Upper lobe of left lung (tissue), 6 donors: ENCODE results near the gene MARS1. TPM values are rescaled to one million over a fixed set of nuclear protein-coding genes. Genes with fewer than 3 reads are reported as not detected.
"Not testable (repeated sequence)": the region's sequence is repeated elsewhere in the genome, so short reads cannot be mapped to it uniquely, and the experiment has no call there.

Source experiments
- ATAC-seq, 2 donors: fragments of 200-7000 bp; cut with Tn5 transposase; one replicate each; pipeline ENCODE4 v1.9.1; 2022; ENCODE audit warnings: mild to moderate bottlenecking in 2 of 2, moderate library complexity in 2 of 2; ENCODE audit not compliant: low FRiP score in 2 of 2
- DNase-seq, 2 donors: peaks; one replicate each; pipeline ENCODE4 v3.0.0-alpha.2; 2019 to 2020
- H3K27ac ChIP-seq, 4 donors: fragments of 200-600 bp; sonication (generic); one replicate each; pipeline ENCODE4 v1.5.1; 2016 to 2019
- H3K27me3 ChIP-seq, 4 donors: fragments of 200-600 bp; sonication (generic); one replicate each; pipeline ENCODE4 v1.5.1; 2017 to 2019
- H3K36me3 ChIP-seq, 4 donors: fragments of 200-600 bp; sonication (generic); one replicate each; pipeline ENCODE4 v1.5.1; 2016 to 2019
- H3K4me1 ChIP-seq, 4 donors: fragments of 200-600 bp; sonication (generic); one replicate each; pipeline ENCODE4 v1.5.1; 2018 to 2019
- H3K4me3 ChIP-seq, 4 donors: fragments of 200-600 bp; sonication (generic); one replicate each; pipeline ENCODE4 v1.5.1; 2017 to 2019; ENCODE audit warnings: mild to moderate bottlenecking in 2 of 4, moderate library complexity in 1 of 4
- H3K9me3 ChIP-seq, 4 donors: fragments of 200-600 bp; sonication (generic); one replicate each; pipeline ENCODE4 v1.5.1; 2018 to 2019
- EP300 ChIP-seq, 4 donors: sonication (generic); formaldehyde crosslinking; IDR thresholded peaks; one replicate each; pipeline ENCODE4 v1.5.1; 2017; ENCODE audit warnings: antibody characterized with exemption in 4 of 4, control low read depth in 2 of 4
- POLR2A ChIP-seq, 4 donors: fragments of 450-650 bp; IDR thresholded peaks; one replicate each; pipeline ENCODE4 v1.5.1; 2016 to 2017; ENCODE audit warnings: antibody characterized with exemption in 4 of 4, mild to moderate bottlenecking in 2 of 4
- POLR2AphosphoS5 ChIP-seq, 2 donors: sonication (generic); formaldehyde crosslinking; IDR thresholded peaks; one replicate each; pipeline ENCODE4 v1.5.1; 2017; ENCODE audit warnings: antibody characterized with exemption in 2 of 2
- WGBS, 2 donors: methylation state at CpG; one replicate each; pipeline ENCODE4 v1.1.5; 2017 to 2018; 5-methylcytosine and 5-hydroxymethylcytosine counted together
- total RNA-seq, 6 donors: library from RNA; depleted of rRNA in 4 of 6; stranded (reverse); fragments of >200 nt in 4 of 6; gene quantifications; one replicate each; pipeline versions ENCODE4 v1.1.0 to v1.2.1, GENCODE V29; 2016 to 2021
- TF ChIP-seq, protein P1 (sequence below), 6 experiments: fragments of 450-650 bp in 4 of 6; fragments of 200-600 bp in 2 of 6; sonication (generic) in 2 of 6; IDR thresholded peaks; one replicate each; pipeline ENCODE4 v1.5.1; 2016 to 2019; ENCODE audit warnings: antibody characterized with exemption in 6 of 6
- donor health status: DM: no; HTN: no; CAD: no; lungs with moderate emphysema.
- donor health status: DM: no; HTN: yes; CAD: no; lungs with severe emphysema.

MARS1 gene
- 100 to 1,000 TPM in 3 of 6 donors, 10 to 100 TPM in 3; 73.9 to 189 (median 101) TPM for total RNA-seq

DNA sequence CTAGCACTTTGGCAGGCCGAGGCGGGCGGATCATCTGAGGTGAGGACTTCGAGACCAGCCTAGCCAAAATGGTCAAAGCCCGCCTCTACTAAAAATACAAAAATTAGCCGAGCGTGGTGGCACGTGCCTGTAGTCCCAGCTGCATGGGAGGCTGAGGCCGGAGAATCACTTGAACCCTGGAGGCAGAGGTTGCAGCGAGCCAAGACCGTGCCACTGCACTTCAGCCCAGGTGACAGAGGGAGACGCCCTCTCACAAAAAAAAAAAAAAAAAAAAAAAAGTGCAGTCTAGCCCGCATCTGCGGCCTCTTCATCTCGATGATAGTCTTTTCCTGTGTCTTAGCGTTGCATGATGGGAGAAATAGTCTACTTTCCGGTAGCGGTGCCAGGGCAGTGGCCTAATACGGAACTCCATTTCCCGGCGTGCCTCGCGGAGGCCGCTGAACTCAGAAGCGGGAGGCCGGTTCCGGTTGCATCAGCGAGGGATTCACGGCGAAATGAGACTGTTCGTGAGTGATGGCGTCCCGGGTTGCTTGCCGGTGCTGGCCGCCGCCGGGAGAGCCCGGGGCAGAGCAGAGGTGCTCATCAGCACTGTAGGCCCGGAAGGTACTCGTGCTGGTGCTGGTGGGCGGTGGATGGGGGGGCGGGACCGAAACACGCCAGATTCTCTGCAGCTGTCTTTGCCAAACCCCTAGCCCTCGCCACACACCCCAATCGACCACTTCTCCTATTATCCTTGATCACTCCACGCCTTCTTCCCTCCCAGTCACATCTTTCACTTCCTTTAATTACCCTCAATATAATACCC is at the start of gene MARS1:
Gene MARS1 (plus strand): TSS at position 472 of the 805 bp plus-strand sequence. CDS start 23 bp downstream, at position 495.
- H3K27ac ChIP-seq: peak within 1 kb of the TSS; percentile 77 to 88 (median 84)
- peaks cover 12 to 20% (median 15%) of the 10 kb centered on the region in 4 donors for H3K4me1 ChIP-seq
- 12 to 16% methylated on average over 31 to 47 of the region's 47 CpGs for WGBS, 2 donors
- TF ChIP-seq POLR2AphosphoS5 (IDR thresholded peaks at IDR 0.05) (peak; percentile 90 to 92), EP300 (IDR thresholded peaks at IDR 0.05) (peak in 1 of 4 donors; percentile 44), POLR2A (IDR thresholded peaks at IDR 0.05) (peak in 2 of 4 donors; percentile 46 to 74)
- TF ChIP-seq, protein P1, sequence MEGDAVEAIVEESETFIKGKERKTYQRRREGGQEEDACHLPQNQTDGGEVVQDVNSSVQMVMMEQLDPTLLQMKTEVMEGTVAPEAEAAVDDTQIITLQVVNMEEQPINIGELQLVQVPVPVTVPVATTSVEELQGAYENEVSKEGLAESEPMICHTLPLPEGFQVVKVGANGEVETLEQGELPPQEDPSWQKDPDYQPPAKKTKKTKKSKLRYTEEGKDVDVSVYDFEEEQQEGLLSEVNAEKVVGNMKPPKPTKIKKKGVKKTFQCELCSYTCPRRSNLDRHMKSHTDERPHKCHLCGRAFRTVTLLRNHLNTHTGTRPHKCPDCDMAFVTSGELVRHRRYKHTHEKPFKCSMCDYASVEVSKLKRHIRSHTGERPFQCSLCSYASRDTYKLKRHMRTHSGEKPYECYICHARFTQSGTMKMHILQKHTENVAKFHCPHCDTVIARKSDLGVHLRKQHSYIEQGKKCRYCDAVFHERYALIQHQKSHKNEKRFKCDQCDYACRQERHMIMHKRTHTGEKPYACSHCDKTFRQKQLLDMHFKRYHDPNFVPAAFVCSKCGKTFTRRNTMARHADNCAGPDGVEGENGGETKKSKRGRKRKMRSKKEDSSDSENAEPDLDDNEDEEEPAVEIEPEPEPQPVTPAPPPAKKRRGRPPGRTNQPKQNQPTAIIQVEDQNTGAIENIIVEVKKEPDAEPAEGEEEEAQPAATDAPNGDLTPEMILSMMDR (IDR thresholded peaks at IDR 0.05): peak in 2 of 6 experiments; percentile 25 to 27
- H3K27me3 ChIP-seq: no peaks in the 10 kb centered on the region
- ATAC-seq (peak; percentile 97 to 99), DNase-seq (peak; percentile 93 to 98)
- H3K4me3 ChIP-seq: peak within 1 kb of the TSS; percentile 60 to 86 (median 78)
- H3K36me3 ChIP-seq: peaks cover 15 to 37% (median 29%) of the 10 kb centered on the region in 4 donors
- no peaks in the 10 kb centered on the region for H3K9me3 ChIP-seq

DNA sequence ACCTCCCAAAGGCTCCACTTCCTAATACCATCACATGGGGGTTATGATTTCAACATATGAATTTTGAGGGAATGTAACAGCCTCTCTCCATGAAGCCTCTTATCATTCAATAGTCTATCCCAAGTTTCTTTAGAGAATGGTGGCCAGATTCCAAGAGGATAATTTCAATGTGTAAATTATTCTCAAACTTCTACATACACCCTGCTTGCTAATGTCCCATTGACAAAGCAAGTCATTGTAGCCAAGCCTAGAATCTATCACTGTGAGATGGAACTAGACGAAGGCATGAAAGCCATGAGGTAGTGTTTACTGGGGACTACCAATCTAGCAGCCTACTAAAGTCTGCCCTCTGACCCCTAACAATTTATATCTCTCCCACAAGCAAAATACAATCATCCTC is 49.5 kb upstream of the MARS1 start:
- H3K9me3 ChIP-seq: peaks cover 0 to 5% (median 0%) of the 10 kb centered on the region in 4 donors
- 75 to 76% methylated on average over 1 of the region's 1 CpG for WGBS, 2 donors

DNA sequence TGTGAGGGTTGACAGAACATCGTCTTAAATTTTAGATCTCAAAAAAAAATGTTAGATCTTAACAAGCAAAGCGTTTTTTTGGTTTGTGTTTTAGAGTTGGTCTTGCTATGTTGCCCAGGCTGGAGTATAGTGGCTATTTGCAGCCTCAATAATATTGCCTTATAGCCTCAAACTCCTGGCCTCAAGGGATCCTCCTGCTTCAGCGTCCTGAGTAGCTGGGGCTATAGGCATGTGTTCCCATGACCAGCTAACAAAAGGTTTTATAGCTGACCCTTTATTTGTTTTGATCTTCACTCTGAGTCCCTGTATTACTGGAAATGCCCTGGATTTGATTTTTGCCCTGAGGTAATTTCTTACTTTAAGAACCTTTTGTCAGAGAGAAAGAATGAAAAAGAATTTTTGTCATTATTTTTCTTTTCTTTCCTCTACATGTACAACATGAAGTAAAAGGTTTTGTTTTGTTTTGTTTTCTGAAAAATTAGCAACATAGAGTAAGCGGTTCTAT is 48.1 kb upstream of the MARS1 start:
- Histone ChIP-seq H3K36me3 (no peaks in the 10 kb centered on the region), H3K27ac (no peak overlapping the region), H3K9me3 (peaks cover 0 to 5% (median 0%) of the 10 kb centered on the region in 4 donors), H3K27me3 (no peaks in the 10 kb centered on the region), H3K4me1 (no peaks in the 10 kb centered on the region), H3K4me3 (no peak overlapping the region)
- DNase-seq (no peak), ATAC-seq (no peak)
- 84 to 85% methylated on average over 4 of the region's 4 CpGs for WGBS, 2 donors
- TF ChIP-seq POLR2AphosphoS5 (IDR thresholded peaks at IDR 0.05) (no peak), EP300 (IDR thresholded peaks at IDR 0.05) (no peak), POLR2A (IDR thresholded peaks at IDR 0.05) (no peak)
- TF ChIP-seq, protein P1 (IDR thresholded peaks at IDR 0.05): no peak

More for the DNA sequence above, 49.5 kb upstream of the MARS1 start:
- TF ChIP-seq EP300 (IDR thresholded peaks at IDR 0.05) (no peak), POLR2AphosphoS5 (IDR thresholded peaks at IDR 0.05) (no peak), POLR2A (IDR thresholded peaks at IDR 0.05) (no peak)
- TF ChIP-seq, protein P1 (IDR thresholded peaks at IDR 0.05): no peak
- no peaks in the 10 kb centered on the region for H3K4me1 ChIP-seq
- no peak overlapping the region for H3K4me3 ChIP-seq
- H3K27me3 ChIP-seq: no peaks in the 10 kb centered on the region
- no peak for ATAC-seq
- no peak for DNase-seq
- no peaks in the 10 kb centered on the region for H3K36me3 ChIP-seq
- H3K27ac ChIP-seq: no peak overlapping the region

DNA sequence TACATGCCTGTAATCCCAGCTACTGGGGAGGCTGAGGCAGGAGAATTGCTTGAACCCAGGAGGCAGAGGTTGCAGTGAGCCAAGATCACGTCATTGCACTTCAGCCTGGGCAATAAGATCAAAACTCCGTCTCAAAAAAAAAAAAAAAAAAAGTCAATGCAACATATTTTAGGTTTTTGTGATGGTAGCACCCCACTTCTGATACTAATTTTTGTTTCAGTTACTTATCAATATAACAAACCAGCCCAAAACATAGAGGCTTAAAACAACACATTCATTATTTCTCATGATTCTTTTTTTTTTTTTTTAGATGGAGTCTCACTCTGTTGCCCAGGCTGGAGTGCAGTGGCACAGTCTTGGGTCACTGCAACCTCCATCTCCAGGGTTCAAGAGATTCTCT is 46.5 kb upstream of the MARS1 start:
- not testable (repeated sequence) for H3K4me1 ChIP-seq, H3K4me3 ChIP-seq, ATAC-seq, H3K27me3 ChIP-seq, H3K9me3 ChIP-seq, H3K27ac ChIP-seq, DNase-seq, H3K36me3 ChIP-seq
- WGBS, 2 donors: 75 to 82% methylated on average over 2 of the region's 2 CpGs

DNA sequence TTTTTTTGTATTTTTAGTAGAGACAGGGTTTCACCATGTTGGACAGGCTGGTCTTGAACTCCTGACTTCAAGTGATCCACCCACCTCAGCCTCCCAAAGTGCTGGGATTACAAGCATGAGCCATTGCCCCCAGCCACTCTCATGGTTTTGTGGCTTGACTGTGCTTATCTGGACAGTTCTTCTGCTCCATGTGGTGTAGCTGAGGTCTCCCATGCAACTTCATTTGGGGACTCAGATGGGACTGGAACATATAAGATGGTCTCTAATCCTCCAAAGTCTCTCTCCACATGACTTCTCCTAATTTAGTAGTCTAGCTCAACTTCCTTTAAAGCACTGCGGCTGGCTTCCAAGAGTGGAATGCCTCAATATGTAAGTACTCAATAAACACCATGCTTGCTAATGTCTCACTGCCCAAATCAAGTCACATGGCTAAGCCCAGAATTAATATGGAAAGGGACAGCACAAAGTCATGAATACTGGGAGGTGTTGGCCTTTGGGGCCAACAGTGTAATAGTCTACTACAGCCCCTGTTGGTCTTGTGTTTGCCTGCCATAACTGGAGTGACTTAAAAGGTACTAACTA is 45.9 kb upstream of the MARS1 start:
- H3K4me1 ChIP-seq: no peaks in the 10 kb centered on the region
- DNase-seq: no peak
- H3K36me3 ChIP-seq: no peaks in the 10 kb centered on the region
- H3K4me3 ChIP-seq: no peak overlapping the region
- H3K27me3 ChIP-seq: no peaks in the 10 kb centered on the region
- no peak for TF ChIP-seq POLR2A (IDR thresholded peaks at IDR 0.05)
- no peak for TF ChIP-seq POLR2AphosphoS5 (IDR thresholded peaks at IDR 0.05)
- TF ChIP-seq, protein P1 (IDR thresholded peaks at IDR 0.05): no peak
- no peak for TF ChIP-seq EP300 (IDR thresholded peaks at IDR 0.05)
- no peak for ATAC-seq
- peaks cover 0 to 5% (median 0%) of the 10 kb centered on the region in 4 donors for H3K9me3 ChIP-seq
- H3K27ac ChIP-seq: no peak overlapping the region
- WGBS, 2 donors: 32 to 77% methylated on average over 1 of the region's 1 CpG

DNA sequence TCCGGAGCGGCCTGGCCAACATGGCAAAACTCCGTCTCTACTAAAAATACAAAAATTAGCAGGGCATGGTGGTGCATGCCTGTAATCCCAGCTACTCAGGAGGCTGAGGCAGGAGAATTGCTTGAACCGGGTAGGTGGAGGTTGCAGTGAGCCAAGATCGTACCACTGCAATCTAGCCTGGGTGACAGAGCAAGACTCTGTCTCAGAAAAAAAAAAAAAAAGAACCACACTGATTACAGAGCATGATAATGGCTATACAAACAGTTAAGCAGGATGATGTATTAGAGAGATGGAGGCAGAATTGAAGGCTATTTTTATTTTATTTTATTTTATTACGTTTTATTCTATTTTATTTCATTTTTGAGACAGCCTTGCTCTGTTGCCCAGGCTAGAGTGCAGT is 43.5 kb upstream of the MARS1 start:
- not testable (repeated sequence) for H3K4me3 ChIP-seq, H3K36me3 ChIP-seq, H3K27me3 ChIP-seq, H3K9me3 ChIP-seq, H3K4me1 ChIP-seq, H3K27ac ChIP-seq, DNase-seq, ATAC-seq
- 85 to 87% methylated on average over 6 of the region's 6 CpGs for WGBS, 2 donors
